Kidney (tissue), 14 donors: ENCODE data around the gene BLCAP. TPM values are rescaled to one million over a fixed set of nuclear protein-coding genes. Genes with fewer than 3 reads are reported as not detected.
"Not testable (repeated sequence)": the region's sequence is repeated elsewhere in the genome, so short reads cannot be mapped to it uniquely, and the experiment has no call there.

Source experiments
- DNase-seq, 5 donors: peaks; one replicate each; pipeline ENCODE4 v3.0.0-alpha.2; 2013 to 2020
- FAIRE-seq: peaks from 2 replicates; lab custom pipeline; 2012; peaks lifted over from hg19 to GRCh38; lab: Jason Lieb, UNC
- H3K27ac ChIP-seq, 2 donors: one replicate each; pipeline ENCODE4 v1.7.0; 2013; ENCODE audit warnings: low read depth in 2 of 2, low read length in 2 of 2, inconsistent platforms in 1 of 2
- H3K27me3 ChIP-seq: one replicate; pipeline ENCODE4 v1.7.1; 2013; ENCODE audit warnings: low read length, inconsistent platforms; ENCODE audit not compliant: control insufficient read depth, insufficient read depth
- H3K36me3 ChIP-seq, 3 donors: one replicate each; pipeline versions ENCODE4 v1.7.0 to v1.7.1; 2013; ENCODE audit warnings: low read length in 3 of 3, control low read depth in 1 of 3, inconsistent platforms in 1 of 3; ENCODE audit not compliant: insufficient read depth in 3 of 3, control insufficient read depth in 2 of 3
- H3K4me1 ChIP-seq, 3 donors: one replicate each; pipeline versions ENCODE4 v1.7.0 to v1.7.1; 2013; ENCODE audit warnings: low read length in 3 of 3, inconsistent platforms in 1 of 3, low read depth in 1 of 3; ENCODE audit not compliant: control insufficient read depth in 2 of 3, insufficient read depth in 2 of 3
- H3K4me3 ChIP-seq, 3 donors: one replicate each; pipeline versions ENCODE4 v1.7.0 to v1.8.1; 2013; ENCODE audit warnings: low read length in 3 of 3, control low read depth in 1 of 3, inconsistent platforms in 1 of 3
- H3K9ac ChIP-seq, 3 donors: one replicate each; pipeline versions ENCODE4 v1.7.0 to v1.7.1; 2013; ENCODE audit warnings: low read length in 3 of 3, control low read depth in 1 of 3, inconsistent platforms in 1 of 3
- H3K9me3 ChIP-seq, 3 donors: one replicate each; pipeline versions ENCODE4 v1.7.0 to v1.7.1; 2013; ENCODE audit warnings: low read length in 3 of 3, control low read depth in 1 of 3, inconsistent platforms in 1 of 3; ENCODE audit not compliant: control insufficient read depth in 2 of 3, insufficient read depth in 1 of 3
- intact Hi-C: fragments of 100-400 bp; cut with DNase I; formaldehyde crosslinking; loops from one replicate; pipeline ENCODE4 v1.11.1; 2022
- polyA plus RNA-seq: library from polyadenylated mRNA; stranded (reverse); fragments of 350-450 nt; fragmentation: Illumina TruSeq; extraction: RNeasy Lipid Tissue Mini Kit (QIAGEN cat#74804); gene quantifications from one replicate; pipeline ENCODE4 v1.2.3, GENCODE V29; 2014; ENCODE audit warnings: low read depth, low replicate concordance; ENCODE audit not compliant: insufficient read depth
- total RNA-seq: library from RNA; stranded (reverse); fragmentation: NEBNext Ultra II Directional; extraction: Animal tissue kit (Norgen Biotek cat#: 25700); gene quantifications from one replicate; pipeline ENCODE4 v1.2.1, GENCODE V29; 2021
- TF ChIP-seq, protein P1 (sequence below): IDR thresholded peaks from 3 replicates; pipeline ENCODE4 v1.5.1; 2012; ENCODE audit warnings: mild to moderate bottlenecking, moderate library complexity, borderline replicate concordance; ENCODE audit not compliant: insufficient read depth; ENCODE audit errors: extremely low read depth
- donor health status: control.
- donor health status: control.
- donor health status: control.
- donor health status: control.
- donor health status: control.
- donor health status: DM: yes; HTN: yes; CAD: no.
- donor health status: Normal renal cell carcinoma (clear cell type).

BLCAP gene
- total and polyA plus RNA-seq, 2 donors from 2014 or later = 76.1 to 106 TPM

DNA sequence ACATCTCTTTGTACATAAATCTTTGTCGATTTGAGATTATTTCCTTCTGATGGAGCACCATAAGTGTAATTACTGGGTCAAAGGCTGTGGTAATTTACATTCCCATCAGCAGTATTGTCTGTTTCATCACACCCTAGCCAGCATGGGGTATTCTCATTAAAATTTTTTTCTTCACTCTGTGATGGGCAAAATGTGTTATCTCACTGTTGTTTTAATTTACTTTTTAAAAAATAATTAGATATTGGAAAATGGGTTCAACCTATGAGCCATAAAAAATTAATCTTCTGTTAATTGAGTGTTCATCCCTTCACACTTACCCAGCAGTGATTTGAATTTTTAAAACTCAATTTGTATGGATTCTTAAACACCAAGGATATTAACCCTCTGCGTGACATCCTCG, 50.6 kb downstream of the BLCAP start:
- Histone ChIP-seq H3K4me1 (peaks cover 0 to 2% (median 0%) of the 10 kb centered on the region in 3 donors), H3K9me3 (no peaks in the 10 kb centered on the region), H3K27me3 (no peaks in the 10 kb centered on the region), H3K36me3 (no peaks in the 10 kb centered on the region), H3K4me3 (no peak overlapping the region), H3K9ac (no peak overlapping the region), H3K27ac (no peak overlapping the region)
- intact Hi-C loops = no loop called here
- DNase-seq = no peak
- TF ChIP-seq, protein P1, sequence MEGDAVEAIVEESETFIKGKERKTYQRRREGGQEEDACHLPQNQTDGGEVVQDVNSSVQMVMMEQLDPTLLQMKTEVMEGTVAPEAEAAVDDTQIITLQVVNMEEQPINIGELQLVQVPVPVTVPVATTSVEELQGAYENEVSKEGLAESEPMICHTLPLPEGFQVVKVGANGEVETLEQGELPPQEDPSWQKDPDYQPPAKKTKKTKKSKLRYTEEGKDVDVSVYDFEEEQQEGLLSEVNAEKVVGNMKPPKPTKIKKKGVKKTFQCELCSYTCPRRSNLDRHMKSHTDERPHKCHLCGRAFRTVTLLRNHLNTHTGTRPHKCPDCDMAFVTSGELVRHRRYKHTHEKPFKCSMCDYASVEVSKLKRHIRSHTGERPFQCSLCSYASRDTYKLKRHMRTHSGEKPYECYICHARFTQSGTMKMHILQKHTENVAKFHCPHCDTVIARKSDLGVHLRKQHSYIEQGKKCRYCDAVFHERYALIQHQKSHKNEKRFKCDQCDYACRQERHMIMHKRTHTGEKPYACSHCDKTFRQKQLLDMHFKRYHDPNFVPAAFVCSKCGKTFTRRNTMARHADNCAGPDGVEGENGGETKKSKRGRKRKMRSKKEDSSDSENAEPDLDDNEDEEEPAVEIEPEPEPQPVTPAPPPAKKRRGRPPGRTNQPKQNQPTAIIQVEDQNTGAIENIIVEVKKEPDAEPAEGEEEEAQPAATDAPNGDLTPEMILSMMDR = no peak
- FAIRE-seq = no peak

DNA sequence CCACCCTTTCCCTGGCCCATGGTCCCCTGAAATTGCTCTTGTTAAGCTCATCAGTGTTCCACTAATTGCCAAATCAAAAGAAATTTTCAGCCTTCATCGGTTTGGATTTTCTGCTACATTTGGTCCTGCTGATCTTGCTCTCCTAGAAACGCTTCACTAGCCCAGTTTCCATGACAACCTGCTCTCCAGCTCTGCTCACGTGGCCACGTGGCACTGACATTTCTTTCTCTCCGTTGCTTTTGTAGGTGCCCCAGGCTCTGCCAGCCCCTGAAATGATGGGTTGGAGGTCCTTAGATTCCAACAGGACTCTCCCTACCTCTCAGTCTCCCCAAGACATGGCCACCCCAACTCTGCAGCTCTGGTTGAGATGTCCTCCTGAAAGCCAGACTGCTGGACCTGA, 52.4 kb downstream of the BLCAP start:
- no peaks in the 10 kb centered on the region for H3K27me3 ChIP-seq
- no peak overlapping the region for H3K27ac ChIP-seq
- H3K36me3 ChIP-seq = no peaks in the 10 kb centered on the region
- H3K4me3 ChIP-seq = no peak overlapping the region
- TF ChIP-seq, protein P1 = no peak
- H3K9ac ChIP-seq = no peak overlapping the region
- intact Hi-C loops = no loop called here
- H3K9me3 ChIP-seq = no peaks in the 10 kb centered on the region
- H3K4me1 ChIP-seq = peaks cover 0 to 2% (median 0%) of the 10 kb centered on the region in 3 donors
- DNase-seq (peak in 4 of 5 donors; percentile 46 to 86 (median 72)), FAIRE-seq (no peak)

DNA sequence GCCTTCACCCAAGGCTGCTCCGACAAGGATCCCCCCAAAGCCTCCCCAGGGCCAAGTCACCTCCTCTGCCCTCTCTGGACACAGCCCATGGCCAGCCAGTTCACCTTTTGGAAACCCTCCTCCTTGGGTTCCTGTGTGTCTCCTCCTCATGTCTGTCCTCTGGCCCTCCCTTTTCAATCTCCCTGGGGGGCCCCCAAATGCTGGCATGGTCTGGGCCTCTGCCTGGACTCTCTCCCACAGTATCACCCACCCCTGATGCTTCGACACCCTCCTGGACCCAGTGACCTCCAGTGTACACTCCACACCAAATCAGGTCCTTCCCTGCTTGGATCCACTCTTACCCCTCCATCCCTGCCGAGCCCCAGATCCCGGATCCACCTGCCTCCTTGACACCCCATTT, 53.3 kb downstream of the BLCAP start:
- no peak for DNase-seq
- Histone ChIP-seq H3K4me3 (no peak overlapping the region), H3K4me1 (peaks cover 0 to 2% (median 0%) of the 10 kb centered on the region in 3 donors), H3K9ac (no peak overlapping the region), H3K36me3 (no peaks in the 10 kb centered on the region), H3K9me3 (no peaks in the 10 kb centered on the region), H3K27ac (no peak overlapping the region), H3K27me3 (no peaks in the 10 kb centered on the region)
- TF ChIP-seq, protein P1 = no peak
- intact Hi-C loops = no loop called here
- FAIRE-seq = no peak

DNA sequence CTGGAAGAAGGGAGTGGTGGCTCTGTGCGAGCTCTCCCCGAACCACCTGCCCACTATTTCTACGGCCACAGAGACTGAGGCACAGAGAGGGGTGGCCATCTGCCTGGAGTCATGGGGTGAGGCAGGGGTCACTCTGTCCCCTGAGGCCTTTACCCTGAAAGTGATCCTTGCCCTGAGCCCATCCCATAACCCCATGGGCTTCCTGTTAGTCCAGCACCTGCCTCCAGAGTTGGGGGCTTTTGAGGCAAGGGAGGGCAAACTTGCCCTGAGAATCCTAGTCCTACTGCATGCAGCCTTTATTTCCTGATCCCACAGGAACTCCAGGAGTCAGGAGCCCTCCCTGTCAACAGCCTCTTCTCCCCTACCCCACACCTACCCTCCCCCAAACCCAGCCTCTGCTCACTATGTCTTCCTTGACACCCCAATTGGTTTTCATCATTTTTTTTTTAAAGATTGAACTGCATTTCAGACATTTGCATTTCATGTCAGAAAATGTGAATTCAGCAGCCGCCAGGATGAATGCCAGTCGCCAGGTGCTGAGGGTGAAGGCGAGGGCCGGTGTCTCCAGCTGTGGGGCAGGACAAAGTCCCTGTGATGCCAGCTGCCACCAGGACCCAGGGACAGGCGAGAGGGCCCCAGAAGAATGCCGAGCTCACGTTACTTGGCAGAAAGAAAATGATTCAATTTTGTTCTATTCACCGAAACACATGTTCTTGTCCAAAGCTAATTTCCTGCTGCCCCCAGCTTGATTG, 54.3 kb downstream of the BLCAP start:
- no peak for DNase-seq
- TF ChIP-seq, protein P1 = no peak
- Histone ChIP-seq H3K9ac (no peak overlapping the region), H3K27ac (no peak overlapping the region), H3K4me3 (no peak overlapping the region), H3K36me3 (no peaks in the 10 kb centered on the region), H3K27me3 (no peaks in the 10 kb centered on the region), H3K9me3 (no peaks in the 10 kb centered on the region), H3K4me1 (peaks cover 0 to 2% (median 0%) of the 10 kb centered on the region in 3 donors)
- intact Hi-C loops = no loop called here
- FAIRE-seq = no peak

DNA sequence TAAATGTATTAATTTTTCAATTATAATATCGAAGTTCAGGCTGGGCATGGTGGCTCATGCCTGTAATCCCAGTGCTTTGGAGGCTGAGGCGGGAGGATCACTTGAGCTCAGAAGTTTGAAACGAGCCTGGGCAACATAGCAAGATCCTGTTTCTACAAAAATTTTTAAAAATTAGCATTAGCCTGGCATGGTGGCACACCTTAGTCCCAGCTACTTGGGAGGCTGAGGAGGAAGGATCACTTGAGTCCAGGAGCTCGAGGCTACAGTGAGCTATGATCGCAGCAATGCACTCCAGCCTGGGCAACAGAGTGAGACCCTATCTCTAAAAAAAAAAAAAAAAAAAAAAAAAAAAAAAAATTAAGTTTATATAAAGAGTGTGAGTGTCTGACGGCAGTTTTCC, 55.2 kb downstream of the BLCAP start:
- FAIRE-seq, H3K9me3 ChIP-seq, H3K9ac ChIP-seq, DNase-seq, H3K27me3 ChIP-seq, H3K27ac ChIP-seq, H3K36me3 ChIP-seq, intact Hi-C loops, H3K4me1 ChIP-seq, H3K4me3 ChIP-seq: not testable (repeated sequence)
